LNCAP (cell line): ENCODE measurements around the gene RBM17.
A peak's percentile ranks its signal among the peaks of the same experiment; 100 is the strongest.

Source experiments
- TF ChIP-seq, protein P1 (sequence below): fragments of 450-650 bp; IDR thresholded peaks from 2 replicates; pipeline ENCODE4 v1.5.1; 2017; ENCODE audit warnings: mild to moderate bottlenecking

Gene RBM17

DNA sequence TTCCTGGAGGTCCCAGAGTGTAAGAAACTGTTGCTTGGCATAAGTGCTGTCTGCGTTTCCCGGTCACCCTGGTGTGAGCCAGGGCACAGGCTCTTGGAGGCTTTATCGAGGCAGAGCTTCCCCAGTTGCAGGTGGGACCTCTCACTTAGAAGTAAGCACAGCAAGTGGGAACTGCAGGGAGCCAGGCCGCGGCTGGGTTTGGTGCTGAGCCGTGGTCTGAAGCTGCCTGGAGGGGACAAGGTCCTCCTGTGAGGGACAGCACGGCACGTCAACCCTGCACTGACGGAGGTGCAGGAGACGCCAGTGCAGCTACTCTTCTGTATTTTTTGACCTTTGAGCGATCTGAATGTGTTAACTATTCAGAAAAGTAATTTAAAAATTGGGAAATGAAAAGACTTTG lies 58.1 kb downstream of the RBM17 start:
- TF ChIP-seq, protein P1, sequence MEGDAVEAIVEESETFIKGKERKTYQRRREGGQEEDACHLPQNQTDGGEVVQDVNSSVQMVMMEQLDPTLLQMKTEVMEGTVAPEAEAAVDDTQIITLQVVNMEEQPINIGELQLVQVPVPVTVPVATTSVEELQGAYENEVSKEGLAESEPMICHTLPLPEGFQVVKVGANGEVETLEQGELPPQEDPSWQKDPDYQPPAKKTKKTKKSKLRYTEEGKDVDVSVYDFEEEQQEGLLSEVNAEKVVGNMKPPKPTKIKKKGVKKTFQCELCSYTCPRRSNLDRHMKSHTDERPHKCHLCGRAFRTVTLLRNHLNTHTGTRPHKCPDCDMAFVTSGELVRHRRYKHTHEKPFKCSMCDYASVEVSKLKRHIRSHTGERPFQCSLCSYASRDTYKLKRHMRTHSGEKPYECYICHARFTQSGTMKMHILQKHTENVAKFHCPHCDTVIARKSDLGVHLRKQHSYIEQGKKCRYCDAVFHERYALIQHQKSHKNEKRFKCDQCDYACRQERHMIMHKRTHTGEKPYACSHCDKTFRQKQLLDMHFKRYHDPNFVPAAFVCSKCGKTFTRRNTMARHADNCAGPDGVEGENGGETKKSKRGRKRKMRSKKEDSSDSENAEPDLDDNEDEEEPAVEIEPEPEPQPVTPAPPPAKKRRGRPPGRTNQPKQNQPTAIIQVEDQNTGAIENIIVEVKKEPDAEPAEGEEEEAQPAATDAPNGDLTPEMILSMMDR = no peak

- TF ChIP-seq, protein P1 = no peak
Measured at GRCh38 chr10:6148251-6148701, 59.4 kb downstream of the RBM17 start.

GRCh38 chr10:6148908-6149307 lies 60.1 kb downstream of the RBM17 start:
- TF ChIP-seq, protein P1 = no peak

GRCh38 chr10:6151087-6151977 lies 62.5 kb downstream of the RBM17 start:
- TF ChIP-seq, protein P1 = peak; percentile 71

GRCh38 chr10:6153845-6154244 lies 65.0 kb downstream of the RBM17 start:
- TF ChIP-seq, protein P1 = no peak

DNA sequence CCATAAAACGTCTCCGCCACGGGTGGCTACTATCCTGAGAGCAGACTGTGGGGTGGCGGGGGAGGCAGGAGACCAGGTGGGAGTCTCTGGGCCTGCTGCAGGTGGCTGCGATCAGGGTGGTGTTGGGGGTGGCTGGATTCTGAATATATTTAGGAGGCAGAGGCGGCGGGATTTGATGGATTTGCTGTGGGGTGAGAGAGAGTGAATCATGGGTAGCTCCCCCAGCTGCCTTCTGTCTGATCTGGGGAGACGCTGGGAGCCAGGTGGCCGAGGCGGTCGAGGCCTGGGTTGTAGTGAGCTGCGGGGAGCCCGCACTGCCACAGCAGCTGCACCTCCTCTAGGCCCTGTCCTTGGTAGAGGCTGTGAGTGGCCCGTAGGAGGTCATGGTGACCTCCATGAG lies 65.7 kb downstream of the RBM17 start:
- TF ChIP-seq, protein P1 = no peak

DNA sequence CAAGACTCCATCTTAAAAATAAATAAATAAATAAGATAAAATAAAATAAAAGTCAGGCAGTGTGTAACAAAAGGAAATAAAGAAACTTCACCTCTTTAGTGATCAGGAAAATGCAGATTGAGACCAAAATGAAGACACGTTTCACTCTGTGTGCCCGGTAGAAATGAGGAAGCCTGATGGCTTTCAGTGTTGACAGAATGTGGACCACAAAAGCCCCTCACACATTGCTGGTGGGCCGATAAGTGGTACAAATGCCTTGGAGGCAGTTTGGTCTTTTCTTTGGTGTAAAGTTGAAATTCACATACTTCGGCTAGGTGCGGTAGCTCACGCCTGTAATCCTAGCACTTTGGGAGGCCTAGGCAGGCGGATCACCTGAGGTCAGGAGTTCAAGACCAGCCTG lies 69.4 kb downstream of the RBM17 start:
- TF ChIP-seq, protein P1 = no peak
